AG10803 (cell line): ENCODE data around the gene RYR2.

Experiments used
- DNase-seq: peaks from one replicate; pipeline ENCODE4 v3.0.0; 2010; ENCODE audit warnings: low read depth
- H3K4me3 ChIP-seq: 2 replicates; pipeline ENCODE4 v1.5.1; 2011; ENCODE audit warnings: mild to moderate bottlenecking, low read length, control low read depth
- TF ChIP-seq, protein P1 (sequence below): conservative IDR thresholded peaks from 2 replicates; pipeline ENCODE4 v1.5.1; 2011; ENCODE audit warnings: mild to moderate bottlenecking, low read length, control low read depth, inconsistent platforms

Gene RYR2

DNA sequence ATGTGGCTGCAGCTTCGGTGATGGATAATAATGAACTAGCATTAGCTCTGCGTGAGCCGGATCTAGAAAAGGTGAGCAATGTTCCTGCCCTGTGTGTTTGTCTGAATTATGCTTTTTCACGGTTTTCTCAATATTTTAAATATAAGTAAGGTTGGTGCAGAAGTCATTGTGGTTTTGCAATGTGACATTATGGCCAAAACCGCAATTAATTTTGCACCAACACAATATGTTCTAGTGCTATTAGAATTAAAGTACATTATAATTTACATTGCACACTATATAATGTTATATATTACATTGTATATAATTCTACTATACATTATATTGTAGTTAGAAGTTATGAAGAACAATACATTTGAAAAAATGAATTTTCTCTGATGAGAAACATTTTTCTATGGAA is 592.9 kb downstream of the RYR2 start:
- TF ChIP-seq, protein P1, sequence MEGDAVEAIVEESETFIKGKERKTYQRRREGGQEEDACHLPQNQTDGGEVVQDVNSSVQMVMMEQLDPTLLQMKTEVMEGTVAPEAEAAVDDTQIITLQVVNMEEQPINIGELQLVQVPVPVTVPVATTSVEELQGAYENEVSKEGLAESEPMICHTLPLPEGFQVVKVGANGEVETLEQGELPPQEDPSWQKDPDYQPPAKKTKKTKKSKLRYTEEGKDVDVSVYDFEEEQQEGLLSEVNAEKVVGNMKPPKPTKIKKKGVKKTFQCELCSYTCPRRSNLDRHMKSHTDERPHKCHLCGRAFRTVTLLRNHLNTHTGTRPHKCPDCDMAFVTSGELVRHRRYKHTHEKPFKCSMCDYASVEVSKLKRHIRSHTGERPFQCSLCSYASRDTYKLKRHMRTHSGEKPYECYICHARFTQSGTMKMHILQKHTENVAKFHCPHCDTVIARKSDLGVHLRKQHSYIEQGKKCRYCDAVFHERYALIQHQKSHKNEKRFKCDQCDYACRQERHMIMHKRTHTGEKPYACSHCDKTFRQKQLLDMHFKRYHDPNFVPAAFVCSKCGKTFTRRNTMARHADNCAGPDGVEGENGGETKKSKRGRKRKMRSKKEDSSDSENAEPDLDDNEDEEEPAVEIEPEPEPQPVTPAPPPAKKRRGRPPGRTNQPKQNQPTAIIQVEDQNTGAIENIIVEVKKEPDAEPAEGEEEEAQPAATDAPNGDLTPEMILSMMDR, result no peak
- H3K4me3 ChIP-seq, result no peak overlapping the region
- no peak for DNase-seq

DNA sequence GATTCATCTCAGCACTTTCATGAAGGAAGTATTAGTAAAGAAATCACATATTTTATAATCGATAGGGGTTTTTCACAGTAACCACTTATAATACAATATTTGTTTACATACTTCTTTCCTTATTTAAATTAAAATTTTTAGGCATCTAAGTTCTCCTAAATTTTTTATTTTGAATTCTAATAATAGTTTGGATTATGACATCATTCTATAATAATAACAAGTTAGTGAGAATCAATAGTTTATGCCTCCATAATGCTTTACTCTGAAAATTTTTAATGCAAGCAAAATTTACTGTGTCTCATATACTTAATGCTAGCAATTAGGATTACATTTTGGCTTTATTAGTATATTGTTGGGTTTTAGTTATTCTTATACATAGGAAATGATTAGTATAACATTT is 596.6 kb downstream of the RYR2 start:
- no peak for DNase-seq
- TF ChIP-seq, protein P1, result no peak
- H3K4me3 ChIP-seq, result no peak overlapping the region

DNA sequence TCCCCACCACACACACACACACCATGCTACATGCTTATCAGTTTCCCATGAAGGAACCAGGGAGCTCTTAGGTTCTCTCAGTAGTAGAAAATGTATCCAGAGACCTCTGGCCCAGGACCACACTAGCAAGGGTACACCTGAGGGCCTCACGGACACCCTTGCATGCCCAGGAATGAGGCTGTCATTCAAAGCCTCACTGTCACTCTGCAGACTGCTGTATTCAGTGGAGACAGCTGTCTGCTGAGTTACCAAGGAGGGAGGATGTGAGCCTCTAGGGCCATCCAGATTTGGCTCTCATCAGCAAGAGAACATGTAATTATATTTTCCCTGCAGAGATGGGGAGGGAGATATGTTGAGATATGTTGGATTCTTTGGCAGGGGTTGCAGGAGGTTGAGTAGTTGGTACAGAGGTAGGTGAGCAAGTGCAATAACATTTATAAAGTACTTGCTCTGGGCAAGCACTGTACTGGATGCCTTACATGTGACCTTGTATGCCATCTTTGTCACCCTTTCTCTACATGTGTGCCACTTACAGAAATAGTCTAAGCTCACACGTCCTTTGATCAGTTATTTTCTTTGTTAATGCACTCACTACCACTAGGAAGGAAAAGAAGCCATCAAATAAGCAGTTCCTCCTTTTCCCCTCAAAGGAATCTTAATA is 598.2 kb downstream of the RYR2 start:
- TF ChIP-seq, protein P1, result no peak
- no peak for DNase-seq
- H3K4me3 ChIP-seq, result no peak overlapping the region

DNA sequence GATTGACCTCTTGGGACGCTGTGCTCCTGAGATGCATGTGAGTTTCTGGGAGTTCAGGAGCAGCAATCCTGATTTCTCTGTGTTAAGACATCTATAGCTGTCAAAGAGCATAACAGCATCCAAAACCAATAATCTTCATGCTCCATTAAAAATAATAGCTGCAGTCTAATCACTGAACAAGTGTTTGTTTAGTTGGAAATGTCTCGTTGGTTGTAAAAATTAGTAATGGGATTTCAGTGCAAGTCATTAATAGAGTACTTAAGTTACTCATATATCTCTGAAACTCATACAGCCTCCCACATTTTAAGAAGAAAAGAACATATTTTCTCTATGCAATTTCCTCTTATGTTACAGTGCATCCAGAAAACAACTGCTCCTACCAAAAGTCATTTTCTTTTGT is 599.0 kb downstream of the RYR2 start:
- TF ChIP-seq, protein P1, result no peak
- no peak overlapping the region for H3K4me3 ChIP-seq
- no peak for DNase-seq

DNA sequence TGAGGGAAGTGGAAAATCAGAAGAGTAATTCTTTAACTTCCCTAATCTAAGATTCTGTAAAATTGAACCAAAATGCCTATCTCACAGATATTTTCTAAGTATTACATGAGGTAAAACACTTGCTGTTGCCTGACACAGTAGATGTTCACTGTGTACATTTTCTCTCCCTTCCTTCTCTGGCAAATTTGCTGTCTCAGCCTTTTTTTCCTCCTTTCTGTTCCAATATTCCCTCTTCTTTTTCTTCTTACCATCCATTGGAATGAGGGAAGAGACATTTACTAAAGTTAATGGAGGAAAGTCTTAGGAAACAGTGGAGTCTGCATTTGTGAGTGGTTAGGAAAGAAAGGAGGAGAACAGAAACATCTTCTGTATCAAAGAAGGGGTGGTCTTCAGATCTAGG is 608.8 kb downstream of the RYR2 start:
- TF ChIP-seq, protein P1, result no peak
- no peak overlapping the region for H3K4me3 ChIP-seq
- DNase-seq, result no peak

DNA sequence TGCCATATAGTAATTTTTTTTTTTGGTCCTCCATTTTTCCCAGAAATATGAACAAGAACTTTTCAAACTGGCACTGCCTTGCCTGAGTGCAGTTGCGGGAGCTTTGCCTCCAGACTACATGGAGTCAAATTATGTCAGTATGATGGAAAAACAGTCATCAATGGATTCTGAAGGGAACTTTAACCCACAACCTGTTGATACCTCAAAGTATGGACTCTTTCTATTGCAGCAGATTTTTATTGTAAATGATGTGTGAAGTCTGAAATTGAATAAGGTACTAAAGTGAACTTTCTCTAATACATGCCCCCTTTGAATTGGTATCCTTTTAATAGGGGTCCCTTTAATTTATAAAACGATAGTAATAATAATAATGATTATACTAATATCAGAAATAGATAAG is 613.8 kb downstream of the RYR2 start:
- no peak overlapping the region for H3K4me3 ChIP-seq
- TF ChIP-seq, protein P1, result no peak
- no peak for DNase-seq

DNA sequence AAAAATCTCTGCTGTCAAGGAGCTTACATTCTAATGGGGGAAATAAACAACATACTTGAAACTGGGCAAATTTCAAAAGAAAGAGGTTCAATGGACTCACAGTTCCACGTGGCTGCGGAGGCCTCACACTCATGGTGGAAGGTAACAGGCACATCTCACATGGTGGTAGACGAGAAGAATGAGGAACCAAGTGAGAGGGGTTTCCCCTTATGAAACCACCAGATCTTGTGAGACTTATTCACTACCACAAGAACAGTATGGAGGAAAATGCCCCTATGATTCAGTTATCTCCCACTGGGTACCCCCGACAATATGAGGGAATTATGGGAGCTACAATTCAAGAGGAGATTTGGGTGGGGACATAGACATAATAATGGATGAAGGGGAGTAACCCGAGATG is 622.4 kb downstream of the RYR2 start:
- TF ChIP-seq, protein P1, result no peak
- H3K4me3 ChIP-seq, result no peak overlapping the region
- no peak for DNase-seq
